ENCODE results near the gene SMAD2. TPM values are rescaled to one million over a fixed set of nuclear protein-coding genes. Genes with fewer than 3 reads are reported as not detected.
"Not testable (repeated sequence)": the region's sequence is repeated elsewhere in the genome, so short reads cannot be mapped to it uniquely, and the experiment has no call there.

The SMAD2 gene
- polyA plus RNA-seq, 3 donors, result 93.8 to 105 (median 99.6) TPM

DNA sequence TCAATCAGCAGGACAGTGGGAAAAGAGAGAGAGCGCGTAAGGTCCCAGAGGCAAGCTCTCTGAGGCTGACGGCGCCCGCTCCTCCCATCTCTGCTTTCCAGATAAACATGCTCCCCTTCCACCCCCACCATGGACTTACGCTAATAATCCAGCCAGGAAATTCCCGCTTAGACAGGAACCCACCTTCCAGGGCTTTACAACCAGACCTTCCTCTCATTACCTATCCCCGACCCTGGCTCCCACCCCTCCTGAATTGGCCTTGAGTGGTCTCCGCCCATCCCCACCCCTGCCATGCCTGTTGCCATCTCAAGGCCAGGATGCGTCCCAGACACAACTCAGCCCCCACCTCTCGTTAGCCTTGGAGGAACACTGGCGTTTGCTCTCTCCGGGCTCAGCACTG, 131.1 kb downstream of the SMAD2 start:
- DNase-seq (ENCODE audit: low read depth in 3 of 3, low spot score in 2 of 3), result no peak

DNA sequence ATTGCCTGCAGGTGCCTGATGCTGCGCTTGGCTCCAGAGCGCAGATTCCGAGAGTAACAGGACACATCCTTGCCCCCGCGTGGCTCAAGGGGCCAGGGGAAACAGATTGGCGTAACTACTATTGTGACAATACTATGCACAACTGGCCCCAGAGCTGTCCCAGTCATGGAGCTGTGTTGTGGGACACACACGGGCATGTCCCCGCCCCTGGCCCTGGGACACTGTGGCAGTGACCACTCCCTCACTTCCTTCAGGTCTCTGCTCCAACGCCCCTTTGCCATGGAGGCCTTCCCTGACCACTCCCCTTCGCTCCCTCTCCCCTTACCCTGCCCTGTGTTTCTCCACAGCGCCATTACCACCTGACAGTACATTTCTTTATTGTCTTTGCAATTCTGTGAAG, 132.1 kb downstream of the SMAD2 start:
- DNase-seq (ENCODE audit: low read depth in 3 of 3, low spot score in 2 of 3), result no peak

GRCh38 chr18:47797126-47797525, 133.3 kb downstream of the SMAD2 start:
- no peak for DNase-seq (ENCODE audit: low read depth in 3 of 3, low spot score in 2 of 3)

DNA sequence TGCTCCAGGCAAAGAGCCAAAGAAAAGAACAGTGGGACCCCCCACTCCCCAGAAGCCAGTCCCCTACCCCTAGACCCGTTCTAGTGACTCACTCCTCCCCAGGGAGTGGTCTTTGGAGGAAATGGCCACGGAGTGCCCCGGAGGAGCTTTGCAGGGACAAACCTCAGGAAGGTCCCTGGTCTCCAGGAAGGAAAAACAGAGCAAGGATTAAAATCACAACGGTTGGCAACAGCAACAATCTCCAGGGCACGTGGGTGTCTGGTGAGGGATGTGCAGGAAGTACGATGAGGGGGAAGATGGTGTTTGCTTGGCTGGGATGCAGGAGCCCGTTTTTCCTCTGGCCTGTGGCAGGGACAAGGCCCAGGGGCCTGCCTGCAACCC, 135.0 kb downstream of the SMAD2 start:
- DNase-seq (ENCODE audit: low read depth in 3 of 3, low spot score in 2 of 3), result no peak

- DNase-seq (ENCODE audit: low read depth in 3 of 3, low spot score in 2 of 3), result no peak
Observed at GRCh38 chr18:47794725-47795433, 135.6 kb downstream of the SMAD2 start.

DNA sequence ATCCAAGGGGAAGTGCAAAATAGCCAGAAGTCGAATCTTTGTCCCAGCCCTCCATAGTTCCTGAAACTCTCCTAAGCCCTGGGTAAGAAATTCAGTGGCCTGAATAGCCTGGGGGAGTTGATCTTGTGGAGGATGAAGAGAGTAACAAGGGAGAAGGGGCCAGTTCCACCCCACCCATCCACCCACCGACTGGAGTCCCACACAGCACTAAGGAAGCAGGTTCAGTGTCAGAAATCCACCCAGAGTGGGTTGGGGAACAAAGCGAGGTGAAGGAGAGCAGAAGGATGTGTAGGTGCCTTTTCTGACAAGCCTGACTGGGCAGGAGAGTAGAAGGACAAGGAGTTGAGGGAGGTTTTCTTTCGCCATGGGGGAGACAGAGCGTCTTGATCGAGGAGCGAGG, 136.8 kb downstream of the SMAD2 start:
- DNase-seq (ENCODE audit: low read depth in 3 of 3, low spot score in 2 of 3), result no peak

GRCh38 chr18:47791461-47791985, 138.9 kb downstream of the SMAD2 start:
- no peak for DNase-seq (ENCODE audit: low read depth in 3 of 3, low spot score in 2 of 3)

GRCh38 chr18:47790036-47790435, 140.4 kb downstream of the SMAD2 start:
- no peak for DNase-seq (ENCODE audit: low read depth in 3 of 3, low spot score in 2 of 3)

DNA sequence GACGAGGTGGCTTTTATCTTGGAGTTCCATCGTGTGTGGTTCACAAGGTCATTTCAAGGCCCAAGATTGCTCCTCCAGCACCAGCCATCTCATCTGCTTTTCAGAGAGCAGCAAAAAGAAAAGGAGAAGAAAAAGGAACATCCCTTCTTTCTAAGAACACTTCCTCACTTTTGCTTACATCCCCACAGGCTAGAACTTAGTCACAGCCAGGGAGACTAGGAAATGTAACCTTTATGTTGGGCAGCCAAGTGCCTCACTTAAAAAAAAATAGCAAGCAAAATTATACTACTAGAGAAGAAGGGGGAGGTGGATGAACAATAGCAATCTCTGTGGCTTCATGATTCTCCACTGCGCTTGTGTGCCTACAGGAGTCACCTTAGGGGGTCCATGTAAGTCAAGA, 141.8 kb downstream of the SMAD2 start:
- no peak for DNase-seq (ENCODE audit: low read depth in 3 of 3, low spot score in 2 of 3)

DNA sequence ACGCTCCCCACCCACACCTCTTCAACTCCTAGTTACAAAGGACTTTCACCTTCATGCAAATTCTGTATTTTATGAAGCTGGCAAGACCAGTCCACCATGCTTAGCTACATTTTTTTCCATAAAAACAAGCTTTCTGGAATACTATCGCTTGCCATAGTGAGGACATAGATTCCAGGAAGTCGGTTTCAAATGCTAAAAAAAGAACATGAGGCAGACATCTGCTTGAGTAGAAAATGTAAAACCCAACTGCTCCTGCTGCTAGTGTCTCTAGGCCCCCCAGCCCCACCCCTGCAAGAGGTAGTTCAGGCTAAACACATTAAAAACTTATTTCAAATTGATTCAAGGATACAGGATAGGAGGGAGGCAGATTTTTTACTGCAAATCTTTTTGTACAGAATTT, 148.9 kb downstream of the SMAD2 start:
- no peak for DNase-seq (ENCODE audit: low read depth in 3 of 3, low spot score in 2 of 3)

- DNase-seq (ENCODE audit: low read depth in 3 of 3, low spot score in 2 of 3), result no peak
Observed at GRCh38 chr18:47780011-47780725, 150.3 kb downstream of the SMAD2 start.

DNA sequence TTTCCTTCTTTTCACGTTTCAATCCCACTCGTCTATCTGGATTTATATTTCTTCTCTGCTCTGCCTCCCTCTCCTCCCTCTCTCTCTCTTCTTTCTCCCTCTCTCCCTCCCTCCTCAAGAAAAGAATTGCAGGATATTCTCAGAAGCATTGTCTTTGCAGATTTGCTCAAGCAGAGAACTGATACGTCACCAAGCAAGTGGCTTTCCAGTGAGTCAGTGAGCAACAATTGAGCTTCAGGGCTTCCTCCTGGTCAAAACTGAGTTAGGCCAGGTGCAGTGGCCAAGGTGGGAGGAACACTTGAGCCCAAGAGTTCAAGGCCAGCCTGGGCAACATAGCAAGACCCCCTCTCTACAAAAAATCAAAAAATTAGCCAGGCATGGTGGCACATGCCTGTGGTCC, 151.1 kb downstream of the SMAD2 start:
- DNase-seq (ENCODE audit: low read depth in 3 of 3, low spot score in 2 of 3), result no peak

- no peak for DNase-seq (ENCODE audit: low read depth in 3 of 3, low spot score in 2 of 3)
Observed at GRCh38 chr18:47777626-47778025, 152.8 kb downstream of the SMAD2 start.

DNA sequence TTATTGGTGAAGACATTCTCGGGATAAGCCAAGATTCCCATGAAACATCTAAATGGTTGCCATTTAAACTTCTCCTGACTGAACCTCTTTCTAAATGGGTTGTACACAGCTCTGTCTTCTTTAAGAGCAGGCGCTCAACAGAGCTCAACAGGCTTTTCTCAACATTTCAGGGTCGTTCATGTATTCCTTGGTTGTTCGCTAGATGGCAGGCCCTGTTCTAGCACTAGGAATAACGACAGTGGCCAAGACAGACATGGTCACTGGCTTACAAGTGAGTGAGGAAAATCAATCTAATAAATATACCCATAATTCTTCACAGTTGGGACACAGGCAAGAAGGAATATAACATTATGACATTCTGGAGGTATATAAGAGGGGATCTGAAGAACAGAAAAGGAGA, 154.5 kb downstream of the SMAD2 start:
- DNase-seq (ENCODE audit: low read depth in 3 of 3, low spot score in 2 of 3), result no peak

- no peak for DNase-seq (ENCODE audit: low read depth in 3 of 3, low spot score in 2 of 3)
Observed at GRCh38 chr18:47773931-47774330, 156.5 kb downstream of the SMAD2 start.

DNA sequence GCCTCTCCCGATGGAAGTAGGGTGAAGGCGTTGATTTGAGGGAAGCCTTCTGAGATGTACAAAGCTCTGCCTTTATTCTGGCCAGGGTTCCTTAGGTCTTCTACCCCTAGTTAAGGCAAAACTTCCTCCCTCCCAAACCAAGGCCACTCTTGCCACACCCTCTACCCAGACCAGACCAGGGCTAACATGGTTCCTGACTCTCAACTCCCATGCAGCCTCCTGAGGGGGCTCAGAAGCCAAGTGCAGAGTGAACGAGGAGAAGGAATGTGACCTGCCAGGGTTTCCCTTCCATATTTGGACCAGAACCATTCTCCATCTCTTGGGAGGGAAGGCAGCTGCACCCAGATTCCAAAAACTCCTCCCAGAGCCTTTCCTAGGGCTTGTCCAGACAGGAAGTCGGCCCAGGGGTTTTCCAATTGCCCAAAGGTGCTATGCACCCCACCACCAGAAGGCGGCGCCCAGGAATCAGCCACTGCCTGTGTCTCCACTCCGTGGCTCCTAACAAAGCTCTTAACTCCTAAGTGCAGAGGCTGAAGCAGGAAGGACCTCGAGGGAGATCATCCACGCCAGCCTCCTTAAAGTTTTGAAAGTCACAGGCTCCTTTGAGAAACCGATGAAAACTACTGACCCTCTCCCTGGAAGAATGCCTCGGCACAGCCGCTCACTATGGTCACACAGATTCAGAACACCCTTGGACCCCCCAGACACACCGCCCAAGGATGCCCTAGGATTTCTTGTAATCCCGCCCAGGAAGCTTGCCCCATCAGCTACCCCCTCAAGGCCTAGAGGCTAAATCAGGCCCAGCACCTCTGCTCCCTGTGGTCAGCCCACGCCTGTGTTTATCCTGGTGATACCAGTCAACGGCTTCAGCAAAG, 157.8 kb downstream of the SMAD2 start:
- no peak for DNase-seq (ENCODE audit: low read depth in 3 of 3, low spot score in 2 of 3)

- no peak for DNase-seq (ENCODE audit: low read depth in 3 of 3, low spot score in 2 of 3)
Observed at GRCh38 chr18:47771922-47772321, 158.5 kb downstream of the SMAD2 start.

GRCh38 chr18:47767699-47768098, 162.8 kb downstream of the SMAD2 start:
- DNase-seq (ENCODE audit: low read depth in 3 of 3, low spot score in 2 of 3), result no peak

DNA sequence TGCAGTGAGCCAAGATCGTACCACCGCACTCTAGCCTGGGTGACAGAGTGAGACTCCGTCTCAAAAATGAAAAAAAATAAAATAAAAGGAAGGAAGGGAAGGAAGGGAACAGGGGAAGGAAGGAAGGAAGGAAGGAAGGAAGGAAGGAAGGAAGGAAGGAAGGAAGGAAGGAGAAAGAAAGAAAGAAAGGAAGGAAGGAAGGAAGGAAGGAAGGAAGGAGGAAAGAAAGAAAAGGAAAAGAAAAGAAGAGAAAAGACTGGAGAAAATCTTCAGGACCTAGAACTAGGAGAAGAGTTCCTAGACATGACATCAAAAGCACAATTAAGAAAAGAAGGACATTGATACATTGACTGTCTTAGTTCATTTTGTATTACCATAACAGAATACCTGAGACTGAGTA, 163.3 kb downstream of the SMAD2 start:
- DNase-seq (ENCODE audit: low read depth in 3 of 3, low spot score in 2 of 3), result not testable (repeated sequence)

All from right renal cortex interstitium (tissue), 3 donors.